K562 (cell line): ENCODE results near the gene SGMS1. TPM values are rescaled to one million over a fixed set of nuclear protein-coding genes. Genes with fewer than 3 reads are reported as not detected.

ENCODE experiments used
- CEBPB ChIP-seq: fragments of 450-650 bp; IDR thresholded peaks from 2 replicates; pipeline ENCODE4 v1.6.1; 2016; ENCODE audit warnings: missing genetic modification characterization, missing compliant biosample characterization
- FOSL1 ChIP-seq: fragments of 200-800 bp; sonication (Bioruptor generic); conservative IDR thresholded peaks from 2 replicates; pipeline ENCODE4 v1.6.1; 2016; ENCODE audit warnings: missing genetic modification characterization, missing compliant biosample characterization
- FOXA3 ChIP-seq, 2 experiments: fragments of 450-650 bp in 1 of 2; sonication (generic) in 1 of 2; formaldehyde crosslinking; IDR thresholded peaks in 1 of 2; conservative IDR thresholded peaks in 1 of 2; 2 replicates each; pipeline versions ENCODE4 v1.4.0 to v1.8.0; 2020 to 2022; ENCODE audit warnings: mild to moderate bottlenecking in 2 of 2, missing genetic modification reagents in 1 of 2
- HDAC3 ChIP-seq: fragments of 450-650 bp; IDR thresholded peaks from 2 replicates; pipeline ENCODE4 v1.6.1; 2018; ENCODE audit warnings: borderline replicate concordance, mild to moderate bottlenecking, moderate library complexity; ENCODE audit not compliant: partially characterized antibody
- HSF4 ChIP-seq: fragments of 250-450 bp; sonication (Bioruptor Pico); IDR thresholded peaks from 2 replicates; pipeline ENCODE4 v2.1.2; 2022; ENCODE audit warnings: mild to moderate bottlenecking, moderate library complexity, borderline replicate concordance
- KHSRP ChIP-seq: fragments of 450-650 bp; IDR thresholded peaks from 2 replicates; pipeline ENCODE4 v1.6.1; 2017
- LARP7 ChIP-seq: fragments of 450-650 bp; IDR thresholded peaks from 2 replicates; pipeline ENCODE4 v1.6.1; 2016
- MAZ ChIP-seq, 2 experiments: fragments of 450-650 bp in 1 of 2; sonication (generic) in 1 of 2; formaldehyde crosslinking; IDR thresholded peaks in 1 of 2; conservative IDR thresholded peaks in 1 of 2; 2 replicates each; pipeline versions ENCODE4 v1.4.0 to v1.5.0; 2020; ENCODE audit warnings: mild to moderate bottlenecking in 1 of 2, missing genetic modification reagents in 1 of 2
- PHB2 ChIP-seq: fragments of 450-650 bp; IDR thresholded peaks from 2 replicates; pipeline ENCODE4 v1.6.1; 2017; ENCODE audit warnings: low read depth
- POLR2B ChIP-seq: fragments of 450-650 bp; IDR thresholded peaks from 2 replicates; pipeline ENCODE4 v1.6.1; 2018; ENCODE audit warnings: low read depth; ENCODE audit not compliant: partially characterized antibody
- PPARD ChIP-seq: fragments of 250-450 bp; sonication (Bioruptor Pico); IDR thresholded peaks from 2 replicates; pipeline ENCODE4 v1.8.0; 2022; ENCODE audit warnings: inconsistent platforms, mild to moderate bottlenecking, moderate library complexity
- RBFOX2 ChIP-seq: fragments of 200-400 bp; formaldehyde crosslinking; IDR thresholded peaks from 2 replicates; pipeline ENCODE4 v1.6.1; 2017; ENCODE audit warnings: low read depth, mild to moderate bottlenecking, low read length, moderate library complexity
- THRAP3 ChIP-seq: fragments of 450-650 bp; IDR thresholded peaks from 2 replicates; pipeline ENCODE4 v1.6.1; 2016; ENCODE audit warnings: mild to moderate bottlenecking, inconsistent platforms, borderline replicate concordance
- ZNF23 ChIP-seq: fragments of 250-450 bp; sonication (Bioruptor Pico); IDR thresholded peaks from 2 replicates; pipeline ENCODE4 v1.4.0; 2020; ENCODE audit warnings: mild to moderate bottlenecking
- polyA plus RNA-seq, 8 experiments: library from polyadenylated mRNA; depleted of rRNA in 4 of 8; stranded (reverse) in 5 of 8; unstranded in 3 of 8; fragments of >200 nt; fragmentation: Nextera tagmentation in 2 of 8; fragmentation: Illumina TruSeq in 1 of 8; extraction: Ambion mirVana in 2 of 8; extraction: Trizol in 1 of 8; gene quantifications; 2 replicates each; pipeline versions ENCODE4 v1.2.1 to v1.2.3, GENCODE V29; 2011 to 2014; ENCODE audit warnings: inconsistent platforms in 1 of 8, missing spikeins in 1 of 8
- total RNA-seq, 7 experiments: library from RNA; depleted of rRNA in 6 of 7; stranded (reverse); fragments of >200 nt in 6 of 7; fragmentation: Illumina TruSeq in 2 of 7; extraction: Trizol in 2 of 7; gene quantifications; 2 replicates each; pipeline versions ENCODE4 v1.2.1 to v1.2.3, GENCODE V29; 2011 to 2021; ENCODE audit warnings: low replicate concordance in 1 of 7
- TF ChIP-seq, protein P1 (sequence below), 2 experiments: fragments of 450-650 bp; formaldehyde crosslinking in 1 of 2; IDR thresholded peaks; 2 replicates each; pipeline versions ENCODE4 v1.4.0 to v1.6.1; 2014 to 2020; ENCODE audit warnings: mild to moderate bottlenecking in 2 of 2, borderline replicate concordance in 1 of 2, low read depth in 1 of 2
- TF ChIP-seq, protein P2 (sequence below): fragments of 450-650 bp; IDR thresholded peaks from 2 replicates; pipeline ENCODE4 v1.6.1; 2016; ENCODE audit warnings: mild to moderate bottlenecking
- TF ChIP-seq, protein P3 (sequence below), 2 experiments: fragments of 200-800 bp in 1 of 2; sonication (Bioruptor generic) in 1 of 2; sonication (generic) in 1 of 2; formaldehyde crosslinking in 1 of 2; IDR thresholded peaks in 1 of 2; conservative IDR thresholded peaks in 1 of 2; 2 replicates each; pipeline versions ENCODE4 v1.5.0 to v1.6.1; 2016 to 2020; ENCODE audit warnings: missing compliant biosample characterization in 1 of 2, missing genetic modification characterization in 1 of 2, missing genetic modification reagents in 1 of 2

The SGMS1 gene
- total and polyA plus RNA-seq, 9 of the 15 experiments (the other 6 are each of a cell fraction or from before 2014, with no cell fraction given): 22.6 to 232 (median 82.2) TPM

DNA sequence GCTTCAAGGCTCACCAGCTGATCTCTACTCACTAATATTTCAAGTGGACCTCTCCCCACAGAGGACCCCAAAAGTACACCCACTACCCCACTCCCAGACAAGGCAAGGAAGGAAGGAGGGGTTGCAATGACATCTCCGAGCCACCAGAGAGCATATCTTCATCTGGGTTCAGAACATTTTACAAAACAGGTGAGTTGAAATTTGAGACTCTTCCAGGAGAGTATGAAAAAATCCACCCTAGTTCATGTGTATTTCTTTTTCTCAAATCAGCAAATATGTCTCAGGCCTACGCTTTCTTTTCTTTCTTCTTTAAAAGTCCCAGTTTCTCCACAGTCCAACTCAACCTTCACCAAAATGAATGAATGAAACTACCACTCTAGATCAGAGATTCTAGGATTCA is 61.9 kb downstream of the SGMS1 start (continued):
- TF ChIP-seq, protein P1, sequence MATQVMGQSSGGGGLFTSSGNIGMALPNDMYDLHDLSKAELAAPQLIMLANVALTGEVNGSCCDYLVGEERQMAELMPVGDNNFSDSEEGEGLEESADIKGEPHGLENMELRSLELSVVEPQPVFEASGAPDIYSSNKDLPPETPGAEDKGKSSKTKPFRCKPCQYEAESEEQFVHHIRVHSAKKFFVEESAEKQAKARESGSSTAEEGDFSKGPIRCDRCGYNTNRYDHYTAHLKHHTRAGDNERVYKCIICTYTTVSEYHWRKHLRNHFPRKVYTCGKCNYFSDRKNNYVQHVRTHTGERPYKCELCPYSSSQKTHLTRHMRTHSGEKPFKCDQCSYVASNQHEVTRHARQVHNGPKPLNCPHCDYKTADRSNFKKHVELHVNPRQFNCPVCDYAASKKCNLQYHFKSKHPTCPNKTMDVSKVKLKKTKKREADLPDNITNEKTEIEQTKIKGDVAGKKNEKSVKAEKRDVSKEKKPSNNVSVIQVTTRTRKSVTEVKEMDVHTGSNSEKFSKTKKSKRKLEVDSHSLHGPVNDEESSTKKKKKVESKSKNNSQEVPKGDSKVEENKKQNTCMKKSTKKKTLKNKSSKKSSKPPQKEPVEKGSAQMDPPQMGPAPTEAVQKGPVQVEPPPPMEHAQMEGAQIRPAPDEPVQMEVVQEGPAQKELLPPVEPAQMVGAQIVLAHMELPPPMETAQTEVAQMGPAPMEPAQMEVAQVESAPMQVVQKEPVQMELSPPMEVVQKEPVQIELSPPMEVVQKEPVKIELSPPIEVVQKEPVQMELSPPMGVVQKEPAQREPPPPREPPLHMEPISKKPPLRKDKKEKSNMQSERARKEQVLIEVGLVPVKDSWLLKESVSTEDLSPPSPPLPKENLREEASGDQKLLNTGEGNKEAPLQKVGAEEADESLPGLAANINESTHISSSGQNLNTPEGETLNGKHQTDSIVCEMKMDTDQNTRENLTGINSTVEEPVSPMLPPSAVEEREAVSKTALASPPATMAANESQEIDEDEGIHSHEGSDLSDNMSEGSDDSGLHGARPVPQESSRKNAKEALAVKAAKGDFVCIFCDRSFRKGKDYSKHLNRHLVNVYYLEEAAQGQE (IDR thresholded peaks at IDR 0.05; ENCODE audit: borderline replicate concordance): peak; percentile 89
- TF ChIP-seq, protein P1 (CRISPR knock-in tag; IDR thresholded peaks at IDR 0.05; ENCODE audit: low read depth): no peak
- no peak for TF ChIP-seq LARP7
- no peak for TF ChIP-seq PHB2
- TF ChIP-seq ZNF23: no peak
- TF ChIP-seq FOXA3 (CRISPR knock-in tag; conservative IDR thresholded peaks at IDR 0.05 in 1 of 2, IDR thresholded peaks at IDR 0.05 in 1 of 2): no peak
- TF ChIP-seq, protein P2, sequence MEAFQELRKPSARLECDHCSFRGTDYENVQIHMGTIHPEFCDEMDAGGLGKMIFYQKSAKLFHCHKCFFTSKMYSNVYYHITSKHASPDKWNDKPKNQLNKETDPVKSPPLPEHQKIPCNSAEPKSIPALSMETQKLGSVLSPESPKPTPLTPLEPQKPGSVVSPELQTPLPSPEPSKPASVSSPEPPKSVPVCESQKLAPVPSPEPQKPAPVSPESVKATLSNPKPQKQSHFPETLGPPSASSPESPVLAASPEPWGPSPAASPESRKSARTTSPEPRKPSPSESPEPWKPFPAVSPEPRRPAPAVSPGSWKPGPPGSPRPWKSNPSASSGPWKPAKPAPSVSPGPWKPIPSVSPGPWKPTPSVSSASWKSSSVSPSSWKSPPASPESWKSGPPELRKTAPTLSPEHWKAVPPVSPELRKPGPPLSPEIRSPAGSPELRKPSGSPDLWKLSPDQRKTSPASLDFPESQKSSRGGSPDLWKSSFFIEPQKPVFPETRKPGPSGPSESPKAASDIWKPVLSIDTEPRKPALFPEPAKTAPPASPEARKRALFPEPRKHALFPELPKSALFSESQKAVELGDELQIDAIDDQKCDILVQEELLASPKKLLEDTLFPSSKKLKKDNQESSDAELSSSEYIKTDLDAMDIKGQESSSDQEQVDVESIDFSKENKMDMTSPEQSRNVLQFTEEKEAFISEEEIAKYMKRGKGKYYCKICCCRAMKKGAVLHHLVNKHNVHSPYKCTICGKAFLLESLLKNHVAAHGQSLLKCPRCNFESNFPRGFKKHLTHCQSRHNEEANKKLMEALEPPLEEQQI: 0 out of 2 replicates have a peak, but pooled peaks have one; percentile 20
- 0 out of 4 replicates have a peak, but pooled peaks of 1 of the 2 experiments have one; percentile 38 for TF ChIP-seq MAZ (CRISPR knock-in tag; conservative IDR thresholded peaks at IDR 0.05 in 1 of 2, IDR thresholded peaks at IDR 0.05 in 1 of 2)
- no peak for TF ChIP-seq POLR2B
- TF ChIP-seq PPARD (CRISPR knock-in tag): no peak
- no peak for TF ChIP-seq HSF4 (CRISPR knock-in tag)
- no peak for TF ChIP-seq CEBPB (tag)
- TF ChIP-seq FOSL1: no peak; the same call in 1 of the 2 replicates
- no peak for TF ChIP-seq KHSRP
- no peak for TF ChIP-seq HDAC3
- TF ChIP-seq THRAP3: no peak
- TF ChIP-seq RBFOX2: no peak
- TF ChIP-seq, protein P3, sequence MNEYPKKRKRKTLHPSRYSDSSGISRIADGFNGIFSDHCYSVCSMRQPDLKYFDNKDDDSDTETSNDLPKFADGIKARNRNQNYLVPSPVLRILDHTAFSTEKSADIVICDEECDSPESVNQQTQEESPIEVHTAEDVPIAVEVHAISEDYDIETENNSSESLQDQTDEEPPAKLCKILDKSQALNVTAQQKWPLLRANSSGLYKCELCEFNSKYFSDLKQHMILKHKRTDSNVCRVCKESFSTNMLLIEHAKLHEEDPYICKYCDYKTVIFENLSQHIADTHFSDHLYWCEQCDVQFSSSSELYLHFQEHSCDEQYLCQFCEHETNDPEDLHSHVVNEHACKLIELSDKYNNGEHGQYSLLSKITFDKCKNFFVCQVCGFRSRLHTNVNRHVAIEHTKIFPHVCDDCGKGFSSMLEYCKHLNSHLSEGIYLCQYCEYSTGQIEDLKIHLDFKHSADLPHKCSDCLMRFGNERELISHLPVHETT (CRISPR knock-in tag; conservative IDR thresholded peaks at IDR 0.05 in 1 of 2, IDR thresholded peaks at IDR 0.05 in 1 of 2): no peak
